Colon (tissue), 2 donors: ENCODE data around the gene EGR4.

Source experiments
- FAIRE-seq: peaks from 2 replicates; lab custom pipeline; 2012; peaks lifted over from hg19 to GRCh38; lab: Jason Lieb, UNC
- donor health status: control.
- donor health status: control.

The EGR4 gene

GRCh38 chr2:73290049-73290839 is 3.1 kb downstream of the EGR4 start:
- no peak for FAIRE-seq

GRCh38 chr2:73289304-73289703 is 4.0 kb downstream of the EGR4 start:
- no peak for FAIRE-seq

GRCh38 chr2:73286134-73286655 is 7.2 kb downstream of the EGR4 start:
- FAIRE-seq, result no peak

GRCh38 chr2:73285159-73285739 is 8.1 kb downstream of the EGR4 start:
- FAIRE-seq, result no peak

GRCh38 chr2:73284296-73285158 is 8.8 kb downstream of the EGR4 start, which contains the start of gene FBXO41:
Gene FBXO41, minus strand, starts transcription at chr2:73284478. Its CDS starts 14,848 bp downstream, at chr2:73269630.
- no peak for FAIRE-seq

GRCh38 chr2:73283545-73284295 is 9.6 kb downstream of the EGR4 start:
- no peak for FAIRE-seq

GRCh38 chr2:73282924-73283544 is 10.3 kb downstream of the EGR4 start:
- FAIRE-seq, result no peak

GRCh38 chr2:73281244-73281643 is 12.1 kb downstream of the EGR4 start:
- FAIRE-seq, result no peak

- FAIRE-seq, result no peak
These were observed 13.5 kb downstream of the EGR4 start for GRCh38 chr2:73279852-73280251.

GRCh38 chr2:73272270-73272669 is 21.1 kb downstream of the EGR4 start:
- FAIRE-seq, result no peak

GRCh38 chr2:73269686-73270465 is 23.5 kb downstream of the EGR4 start:
- no peak for FAIRE-seq

- FAIRE-seq, result no peak
These were observed 24.3 kb downstream of the EGR4 start for GRCh38 chr2:73268830-73269685.

GRCh38 chr2:73268366-73268829 is 24.9 kb downstream of the EGR4 start:
- no peak for FAIRE-seq

GRCh38 chr2:73267008-73267407 is 26.3 kb downstream of the EGR4 start:
- FAIRE-seq, result no peak

GRCh38 chr2:73266061-73266901 is 27.1 kb downstream of the EGR4 start:
- no peak for FAIRE-seq

GRCh38 chr2:73265298-73266060 is 27.9 kb downstream of the EGR4 start:
- FAIRE-seq, result no peak

GRCh38 chr2:73264783-73265182 is 28.6 kb downstream of the EGR4 start:
- no peak for FAIRE-seq

- FAIRE-seq, result no peak
These were observed 29.1 kb downstream of the EGR4 start for GRCh38 chr2:73264332-73264606.
